MM.1S (cell line): ENCODE data around the gene IGFN1.

Experiments
- DNase-seq: peaks from one replicate; pipeline ENCODE4 v3.0.0-alpha.2; 2015
- H2AFZ ChIP-seq: fragments of 300-600 bp; sonication (generic); 2 replicates; pipeline ENCODE4 v1.6.0; 2016; ENCODE audit warnings: antibody characterized with exemption, low read length
- H3F3A ChIP-seq: fragments of 300-600 bp; sonication (generic); 2 replicates; pipeline ENCODE4 v1.6.1; 2016; ENCODE audit warnings: mild to moderate bottlenecking, antibody characterized with exemption, low read length, moderate library complexity, mixed read lengths; ENCODE audit not compliant: insufficient read depth
- H3K27ac ChIP-seq: fragments of 300-600 bp; sonication (generic); 2 replicates; pipeline ENCODE4 v1.5.1; 2016; ENCODE audit warnings: mild to moderate bottlenecking, low read length
- H3K27me3 ChIP-seq: fragments of 300-600 bp; sonication (generic); replicated peaks from 2 replicates; pipeline ENCODE4 v1.6.0; 2016; ENCODE audit warnings: low read length; ENCODE audit not compliant: insufficient read depth
- H3K36me3 ChIP-seq: fragments of 300-600 bp; sonication (generic); replicated peaks from 2 replicates; pipeline ENCODE4 v1.6.1; 2016; ENCODE audit warnings: mild to moderate bottlenecking, low read length, mixed read lengths; ENCODE audit not compliant: insufficient read depth
- H3K4me1 ChIP-seq: fragments of 300-600 bp; sonication (generic); 2 replicates; pipeline ENCODE4 v1.6.1; 2016; ENCODE audit warnings: low read length, mixed read lengths
- H3K4me2 ChIP-seq: fragments of 300-600 bp; sonication (generic); 2 replicates; pipeline ENCODE4 v1.6.0; 2016; ENCODE audit warnings: low read depth, low read length
- H3K4me3 ChIP-seq: fragments of 300-600 bp; sonication (generic); 2 replicates; pipeline ENCODE4 v1.5.1; 2016; ENCODE audit warnings: low read length, mixed read lengths
- H3K79me2 ChIP-seq: fragments of 300-600 bp; sonication (generic); 2 replicates; pipeline ENCODE4 v1.6.1; 2016; ENCODE audit warnings: mixed run types, low read length, mixed read lengths
- H3K9ac ChIP-seq: fragments of 300-600 bp; sonication (generic); 2 replicates; pipeline ENCODE4 v1.6.1; 2016; ENCODE audit warnings: low read length, mixed read lengths
- H3K9me2 ChIP-seq: fragments of 300-600 bp; sonication (generic); replicated peaks from 2 replicates; pipeline ENCODE4 v1.6.1; 2016; ENCODE audit warnings: mild to moderate bottlenecking, low read length, mixed read lengths; ENCODE audit not compliant: insufficient read depth
- H3K9me3 ChIP-seq: fragments of 300-600 bp; sonication (generic); replicated peaks from 2 replicates; pipeline ENCODE4 v1.6.1; 2016; ENCODE audit warnings: mild to moderate bottlenecking, low read length, mixed read lengths; ENCODE audit not compliant: insufficient read depth
- H4K20me1 ChIP-seq: fragments of 300-600 bp; sonication (generic); 2 replicates; pipeline ENCODE4 v1.6.1; 2016; ENCODE audit warnings: mild to moderate bottlenecking, low read length, moderate library complexity, mixed read lengths; ENCODE audit not compliant: insufficient read depth
- EZH2 ChIP-seq: fragments of 300-600 bp; sonication (generic); optimal IDR thresholded peaks from 2 replicates; pipeline ENCODE3; 2017; ENCODE audit warnings: low read depth, mild to moderate bottlenecking, antibody characterized with exemption, low read length, mixed read lengths
- EZH2phosphoT487 ChIP-seq: fragments of 300-600 bp; sonication (generic); IDR thresholded peaks from 2 replicates; pipeline ENCODE4 v1.6.1; 2018; ENCODE audit warnings: antibody characterized with exemption, low read length
- TF ChIP-seq, protein P1 (sequence below): fragments of 300-600 bp; sonication (generic); IDR thresholded peaks from 2 replicates; pipeline ENCODE4 v1.5.1; 2016; ENCODE audit warnings: antibody characterized with exemption, low read length, mixed read lengths

IGFN1 gene

DNA sequence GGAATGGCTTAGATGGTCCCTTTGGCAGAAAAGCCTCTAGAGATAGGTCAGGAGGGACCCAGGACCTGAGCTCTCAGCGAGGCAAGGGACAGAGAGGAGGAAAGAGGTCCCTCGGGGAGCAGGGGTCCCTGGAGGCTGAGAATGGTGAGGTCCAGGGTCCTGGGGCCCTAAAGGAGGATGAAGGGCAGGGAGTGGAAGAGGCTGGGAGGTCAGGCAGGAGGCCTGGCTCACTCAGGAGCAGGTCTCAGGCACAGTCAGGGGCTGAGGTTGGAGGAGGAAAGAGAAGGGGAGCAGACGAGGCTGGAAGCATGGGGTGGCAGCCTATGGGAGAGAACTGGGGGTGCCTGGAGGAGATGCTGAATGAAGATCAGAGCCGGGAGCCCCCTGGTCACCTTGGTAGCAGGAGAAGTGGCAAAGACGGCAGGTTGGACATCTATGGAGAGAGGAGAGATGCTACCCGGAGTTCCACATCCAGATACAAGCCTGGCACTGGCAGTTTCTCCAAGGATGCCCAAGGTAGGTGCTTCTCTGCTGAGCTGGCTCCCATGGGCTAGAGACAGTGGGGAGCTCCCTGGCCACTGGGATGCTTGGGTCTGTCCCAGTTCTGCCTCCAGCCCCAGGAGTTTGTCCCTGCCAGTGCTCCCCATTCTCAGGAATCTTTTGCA, 22.6 kb downstream of the IGFN1 start:
- Histone ChIP-seq H3F3A (no peaks in the 10 kb centered on the region), H3K36me3 (no peaks in the 10 kb centered on the region), H3K4me3 (no peak overlapping the region), H3K79me2 (no peaks in the 10 kb centered on the region), H3K4me2 (no peak overlapping the region), H3K9me3 (no peaks in the 10 kb centered on the region), H4K20me1 (no peaks in the 10 kb centered on the region), H3K27me3 (peaks cover 51% of the 10 kb centered on the region), H3K9me2 (no peaks in the 10 kb centered on the region), H3K4me1 (no peaks in the 10 kb centered on the region), H3K9ac (no peak overlapping the region), H3K27ac (no peak overlapping the region), H2AFZ (no peak overlapping the region)
- TF ChIP-seq, protein P1, sequence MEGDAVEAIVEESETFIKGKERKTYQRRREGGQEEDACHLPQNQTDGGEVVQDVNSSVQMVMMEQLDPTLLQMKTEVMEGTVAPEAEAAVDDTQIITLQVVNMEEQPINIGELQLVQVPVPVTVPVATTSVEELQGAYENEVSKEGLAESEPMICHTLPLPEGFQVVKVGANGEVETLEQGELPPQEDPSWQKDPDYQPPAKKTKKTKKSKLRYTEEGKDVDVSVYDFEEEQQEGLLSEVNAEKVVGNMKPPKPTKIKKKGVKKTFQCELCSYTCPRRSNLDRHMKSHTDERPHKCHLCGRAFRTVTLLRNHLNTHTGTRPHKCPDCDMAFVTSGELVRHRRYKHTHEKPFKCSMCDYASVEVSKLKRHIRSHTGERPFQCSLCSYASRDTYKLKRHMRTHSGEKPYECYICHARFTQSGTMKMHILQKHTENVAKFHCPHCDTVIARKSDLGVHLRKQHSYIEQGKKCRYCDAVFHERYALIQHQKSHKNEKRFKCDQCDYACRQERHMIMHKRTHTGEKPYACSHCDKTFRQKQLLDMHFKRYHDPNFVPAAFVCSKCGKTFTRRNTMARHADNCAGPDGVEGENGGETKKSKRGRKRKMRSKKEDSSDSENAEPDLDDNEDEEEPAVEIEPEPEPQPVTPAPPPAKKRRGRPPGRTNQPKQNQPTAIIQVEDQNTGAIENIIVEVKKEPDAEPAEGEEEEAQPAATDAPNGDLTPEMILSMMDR: no peak
- DNase-seq: no peak

DNA sequence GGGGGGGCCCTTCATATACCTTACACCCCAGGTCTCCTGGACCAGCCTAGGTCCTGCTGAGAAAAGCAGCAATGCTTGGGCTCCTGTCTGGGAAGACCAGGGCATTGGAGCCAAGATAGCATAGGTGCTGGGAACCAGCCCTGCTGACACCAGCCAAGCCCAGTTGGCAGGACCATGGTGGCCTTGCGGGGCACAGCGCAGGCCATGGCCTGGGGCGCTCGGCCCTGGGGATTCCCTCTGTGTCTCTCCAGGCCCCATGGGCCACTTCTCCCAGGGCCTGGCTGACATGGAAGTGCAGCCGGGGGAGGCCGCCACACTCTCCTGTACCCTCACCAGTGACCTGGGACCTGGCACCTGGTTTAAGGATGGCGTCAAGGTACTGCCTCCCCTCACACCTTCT, 23.3 kb downstream of the IGFN1 start:
- Histone ChIP-seq H4K20me1 (no peaks in the 10 kb centered on the region), H3K27ac (no peak overlapping the region), H3K79me2 (no peaks in the 10 kb centered on the region), H2AFZ (no peak overlapping the region), H3K27me3 (peaks cover 51% of the 10 kb centered on the region), H3K4me3 (no peak overlapping the region), H3K9me3 (no peaks in the 10 kb centered on the region), H3K4me2 (no peak overlapping the region), H3K36me3 (no peaks in the 10 kb centered on the region), H3F3A (no peaks in the 10 kb centered on the region), H3K4me1 (no peaks in the 10 kb centered on the region), H3K9me2 (no peaks in the 10 kb centered on the region), H3K9ac (no peak overlapping the region)
- no peak for TF ChIP-seq EZH2
- TF ChIP-seq, protein P1: no peak
- no peak for TF ChIP-seq EZH2phosphoT487
- no peak for DNase-seq

DNA sequence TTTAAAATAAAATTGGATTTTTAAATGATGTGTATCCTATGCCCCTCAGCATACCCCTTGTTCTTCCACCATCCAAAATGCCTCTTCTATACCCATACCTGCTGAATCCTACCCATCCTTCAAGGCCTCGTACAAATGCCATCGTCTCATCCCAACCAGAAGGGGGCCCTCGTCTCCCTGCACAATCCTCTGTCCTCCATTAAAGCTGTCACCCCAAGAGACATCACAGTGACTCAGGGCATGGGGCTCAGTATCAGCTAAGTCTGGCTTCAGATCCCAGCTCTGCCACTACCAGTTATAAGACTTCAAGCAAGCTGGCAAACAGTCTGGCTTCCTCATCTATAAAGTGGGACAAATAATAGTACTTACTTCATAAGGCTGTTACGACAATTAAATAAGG, 23.8 kb downstream of the IGFN1 start:
- no peak overlapping the region for H3K4me3 ChIP-seq
- DNase-seq: no peak
- no peaks in the 10 kb centered on the region for H3K79me2 ChIP-seq
- no peaks in the 10 kb centered on the region for H3K4me1 ChIP-seq
- no peaks in the 10 kb centered on the region for H3F3A ChIP-seq
- H2AFZ ChIP-seq: no peak overlapping the region
- no peaks in the 10 kb centered on the region for H3K9me2 ChIP-seq
- no peak for TF ChIP-seq EZH2phosphoT487
- no peak for TF ChIP-seq EZH2
- TF ChIP-seq, protein P1: no peak
- H3K9me3 ChIP-seq: no peaks in the 10 kb centered on the region
- no peaks in the 10 kb centered on the region for H3K36me3 ChIP-seq
- no peaks in the 10 kb centered on the region for H4K20me1 ChIP-seq
- no peak overlapping the region for H3K9ac ChIP-seq
- no peak overlapping the region for H3K27ac ChIP-seq
- H3K27me3 ChIP-seq: peaks cover 51% of the 10 kb centered on the region
- H3K4me2 ChIP-seq: no peak overlapping the region
